GM18951 (cell line): ENCODE results near the gene GSG1L2.

Experiments used
- POLR2A ChIP-seq: IDR thresholded peaks from 4 replicates; pipeline ENCODE4 v1.6.1; 2011; ENCODE audit warnings: mild to moderate bottlenecking; ENCODE audit not compliant: insufficient read length, insufficient read depth; ENCODE audit errors: extremely low read depth
- in situ Hi-C: fragments of 300-500 bp; cut with MboI; formaldehyde crosslinking; loops from one replicate; pipeline ENCODE4 v1.12.0; 2022; ENCODE audit warnings: low sequenced_read_pairs, mixed read lengths, inconsistent platforms; ENCODE audit not compliant: unreplicated experiment

Gene GSG1L2

DNA sequence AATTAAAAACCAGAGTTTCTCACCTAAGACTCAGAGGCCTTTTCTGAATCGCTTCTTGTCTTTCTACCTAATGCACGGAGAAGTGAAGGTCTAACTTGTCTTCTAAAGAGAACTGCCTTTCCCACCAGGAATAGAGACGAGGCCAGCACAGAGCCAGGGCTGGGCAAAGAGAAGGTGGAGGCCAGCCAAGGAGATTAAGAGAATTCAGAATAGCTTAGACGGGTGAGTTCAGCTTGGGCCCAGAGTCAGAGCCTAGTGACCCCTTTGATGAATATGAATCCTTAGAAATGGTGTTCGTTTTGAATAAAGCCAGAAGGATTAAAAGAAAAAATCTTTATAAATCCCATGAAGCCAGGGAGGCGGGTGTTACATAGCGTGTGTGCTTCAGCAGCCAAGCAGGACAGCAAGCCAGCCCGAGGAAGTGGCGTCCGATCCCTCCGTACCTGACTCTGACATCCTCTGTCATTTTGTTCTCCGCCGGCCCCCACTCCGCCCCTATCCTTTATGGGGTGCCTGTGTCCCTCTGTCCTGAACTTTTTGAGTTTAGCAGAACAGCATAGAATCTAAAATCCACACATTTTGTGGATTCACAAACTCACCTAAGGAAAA is 7.4 kb downstream of the GSG1L2 start:
- TF ChIP-seq POLR2A, result no peak
- in situ Hi-C loops, result no loop called here

DNA sequence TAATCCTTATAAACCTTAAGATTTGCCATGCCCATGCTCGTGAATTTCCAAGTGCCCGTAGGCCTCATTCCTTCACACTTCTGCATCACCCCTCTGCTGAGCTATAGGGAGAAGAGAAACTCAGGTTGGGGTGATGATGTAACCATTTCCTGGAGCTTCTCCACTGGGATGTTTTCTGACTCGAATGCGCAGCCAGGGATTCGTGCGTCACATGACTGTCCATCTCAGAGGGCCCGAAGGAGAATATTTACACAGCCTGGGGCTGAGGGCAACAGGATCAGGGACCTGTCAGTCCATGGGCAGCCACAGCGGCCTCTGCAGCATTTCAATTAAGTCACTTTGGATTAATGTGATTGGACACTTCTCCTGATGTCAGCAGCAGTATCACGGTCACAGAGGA is 8.7 kb downstream of the GSG1L2 start:
- no peak for TF ChIP-seq POLR2A
- in situ Hi-C loops, result no loop called here

DNA sequence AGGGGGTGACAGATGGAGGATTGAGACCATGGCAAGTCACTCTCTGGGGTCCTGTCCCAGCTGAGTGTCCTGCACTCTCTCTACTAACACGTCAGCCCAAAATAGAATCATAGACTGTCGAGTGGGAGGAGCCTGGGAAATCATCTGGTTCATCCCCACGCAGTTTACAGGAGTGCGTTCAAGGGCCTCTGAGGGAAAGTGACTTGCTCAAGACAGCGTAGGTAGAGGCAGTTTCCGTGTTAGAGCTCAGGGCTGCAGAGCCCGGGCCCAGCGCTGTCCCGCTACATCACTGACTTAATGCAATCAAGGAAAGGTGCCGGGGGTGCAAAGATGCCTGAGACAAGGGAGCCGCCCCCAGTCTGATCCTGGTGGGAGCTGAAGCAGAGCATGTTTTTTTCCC is 10.3 kb downstream of the GSG1L2 start:
- in situ Hi-C loops, result no loop called here
- no peak for TF ChIP-seq POLR2A

DNA sequence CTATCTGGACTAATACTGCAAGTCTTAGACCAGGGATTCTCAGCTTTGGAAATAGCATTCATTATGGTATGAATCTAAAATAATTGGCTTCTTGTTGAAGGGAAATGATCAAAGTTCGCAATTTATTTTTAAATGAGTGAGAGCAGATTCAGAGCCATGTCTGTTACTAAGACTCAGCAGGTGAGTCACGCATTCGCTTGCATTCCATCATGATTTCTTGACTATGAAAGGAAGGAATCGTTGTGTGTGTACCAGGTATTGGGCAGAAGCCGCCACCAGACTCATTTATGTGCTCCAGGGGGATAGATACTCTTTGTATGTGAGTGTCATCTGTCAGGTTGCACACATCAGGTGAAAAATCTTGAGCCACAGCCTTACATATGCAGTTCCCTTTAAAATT is 10.8 kb downstream of the GSG1L2 start:
- in situ Hi-C loops, result no loop called here

DNA sequence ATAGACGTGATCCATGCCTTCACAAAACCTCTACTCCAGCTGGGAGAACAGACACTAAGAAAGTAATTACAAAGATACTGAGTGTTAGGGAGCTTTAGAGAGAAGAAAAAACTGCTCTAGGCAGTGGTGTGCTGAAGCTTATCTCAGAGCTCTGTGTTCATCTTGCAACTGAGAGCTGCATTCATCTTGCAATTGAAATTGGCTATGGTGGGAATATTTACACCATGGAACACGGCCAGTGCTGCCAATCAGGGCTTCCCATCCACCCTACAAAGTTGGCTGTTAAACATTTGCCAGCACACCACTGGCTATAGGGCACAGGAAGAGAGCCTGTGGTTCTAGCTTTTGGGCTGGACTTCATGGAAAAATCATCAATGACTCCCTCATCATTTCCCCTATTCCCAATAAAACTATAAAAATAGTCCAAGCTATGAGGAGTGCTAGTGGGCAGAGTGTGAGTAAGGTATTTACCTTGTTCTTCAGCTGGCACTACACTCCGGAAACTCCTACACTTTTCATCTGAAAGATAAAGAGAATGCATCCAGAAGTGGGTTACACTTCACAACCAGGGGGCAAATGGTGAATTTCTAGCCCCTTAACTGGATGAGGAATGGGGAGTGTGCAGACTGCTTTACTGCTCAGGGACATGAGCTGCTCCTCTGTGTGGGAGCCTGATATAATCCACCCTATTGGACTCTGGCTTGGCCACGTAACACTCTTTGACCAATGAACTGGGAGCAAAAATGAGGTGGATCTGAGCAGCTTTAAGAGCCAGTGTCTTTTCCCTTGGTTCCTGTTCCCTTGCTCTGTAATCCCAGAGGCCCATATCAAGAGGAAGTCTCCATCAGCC is 11.6 kb downstream of the GSG1L2 start:
- in situ Hi-C loops, result no loop called here
- TF ChIP-seq POLR2A, result no peak

More for the DNA sequence above, 10.8 kb downstream of the GSG1L2 start:
- TF ChIP-seq POLR2A, result no peak

DNA sequence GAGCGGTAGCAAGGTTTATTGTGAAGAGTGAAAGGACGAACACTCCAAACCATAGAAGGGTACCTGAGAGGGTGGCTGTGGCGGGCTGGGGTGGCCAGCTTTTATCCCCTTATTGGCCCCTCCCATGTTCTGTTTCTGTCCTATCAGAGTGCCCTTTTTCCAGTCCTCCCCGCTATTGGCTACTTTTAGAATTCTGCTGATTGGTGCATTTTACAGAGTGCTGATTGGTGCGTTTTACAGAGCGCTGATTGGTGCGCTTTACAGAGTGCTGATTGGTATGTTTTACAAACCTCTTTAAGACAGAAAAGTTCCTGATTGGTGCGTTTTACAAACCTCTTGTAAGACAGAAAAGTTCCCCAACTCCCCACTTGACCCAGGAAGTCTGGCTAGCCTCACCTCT is 12.5 kb downstream of the GSG1L2 start:
- TF ChIP-seq POLR2A, result no peak
- in situ Hi-C loops, result no loop called here

DNA sequence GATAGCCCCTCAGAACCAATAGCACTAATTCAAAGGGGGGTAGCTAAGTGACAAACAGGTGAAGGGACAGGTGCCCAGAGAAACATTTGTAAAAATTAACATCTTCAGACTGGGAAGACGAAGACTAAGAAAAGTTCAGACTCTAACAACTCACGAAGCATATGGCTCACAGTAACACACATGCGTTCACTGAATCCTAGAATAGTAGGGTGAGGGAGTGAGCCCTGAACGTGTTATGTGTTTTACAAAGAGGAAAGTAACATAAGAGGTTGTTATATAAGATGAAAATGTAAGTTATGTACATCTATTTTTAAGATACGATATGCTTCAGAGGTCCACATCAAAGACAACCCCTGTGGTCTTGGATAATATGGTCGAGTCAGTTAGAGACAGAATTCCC is 15.2 kb downstream of the GSG1L2 start:
- no peak for TF ChIP-seq POLR2A
- in situ Hi-C loops, result no loop called here

DNA sequence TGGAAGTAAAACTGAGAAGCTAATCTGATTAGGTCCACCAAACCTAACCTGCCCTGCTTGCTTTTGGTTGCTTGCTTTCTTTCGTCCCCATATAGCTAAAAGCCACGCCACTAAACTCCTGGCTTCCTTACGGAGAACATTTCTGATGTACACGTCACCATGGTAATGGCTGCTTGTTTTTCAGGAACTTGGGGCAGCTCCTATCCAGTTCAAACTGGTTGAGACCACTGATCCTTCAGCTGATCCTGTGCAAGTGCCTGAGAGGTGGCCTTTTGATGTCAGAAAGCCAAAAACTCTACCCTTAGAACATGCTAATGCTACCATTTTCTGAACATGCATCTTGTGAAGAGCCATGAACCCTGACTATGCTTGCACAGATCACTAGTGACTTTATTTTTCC is 16.1 kb downstream of the GSG1L2 start:
- in situ Hi-C loops, result no loop called here
- no peak for TF ChIP-seq POLR2A

DNA sequence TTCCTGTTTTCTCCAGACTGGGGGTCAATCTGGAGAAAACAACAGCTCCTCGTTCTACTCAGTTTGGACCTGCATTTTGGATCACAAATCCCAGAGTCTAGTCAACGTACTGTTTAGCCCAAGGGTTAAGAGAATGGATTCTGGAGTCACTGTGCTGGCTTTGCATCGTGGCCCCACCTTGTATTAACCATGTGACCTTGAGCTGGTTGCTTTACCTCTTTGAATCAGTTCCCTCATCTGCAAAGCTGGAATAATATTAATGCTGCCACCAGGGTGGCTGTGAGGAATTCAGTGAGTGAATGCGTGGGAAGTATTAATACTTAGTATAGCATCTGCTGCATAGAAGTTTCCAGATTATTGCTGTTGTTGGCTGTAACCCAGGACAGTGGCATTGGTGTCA is 19.2 kb downstream of the GSG1L2 start:
- in situ Hi-C loops, result no loop called here
- no peak for TF ChIP-seq POLR2A

DNA sequence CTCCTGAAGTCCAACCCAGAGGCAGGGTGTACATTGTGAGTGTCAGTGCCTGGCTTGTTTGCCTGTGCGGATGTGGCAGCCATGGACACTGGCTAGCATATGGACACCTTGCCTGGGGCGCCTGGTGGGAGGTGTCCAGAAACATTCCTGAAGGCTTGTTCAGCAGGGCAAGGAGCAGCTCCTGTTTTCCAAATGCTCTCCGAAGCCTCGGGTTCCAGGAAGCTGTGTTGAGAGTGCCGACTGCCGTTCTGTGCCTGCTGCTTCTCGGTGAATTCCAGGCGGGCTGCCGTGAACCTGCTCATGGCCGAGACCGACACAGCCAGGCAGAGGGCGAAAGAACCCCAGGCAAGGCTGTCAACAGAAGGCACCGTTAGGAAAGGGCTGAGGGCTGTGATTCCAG is 19.6 kb downstream of the GSG1L2 start:
- no peak for TF ChIP-seq POLR2A
- in situ Hi-C loops, result no loop called here

DNA sequence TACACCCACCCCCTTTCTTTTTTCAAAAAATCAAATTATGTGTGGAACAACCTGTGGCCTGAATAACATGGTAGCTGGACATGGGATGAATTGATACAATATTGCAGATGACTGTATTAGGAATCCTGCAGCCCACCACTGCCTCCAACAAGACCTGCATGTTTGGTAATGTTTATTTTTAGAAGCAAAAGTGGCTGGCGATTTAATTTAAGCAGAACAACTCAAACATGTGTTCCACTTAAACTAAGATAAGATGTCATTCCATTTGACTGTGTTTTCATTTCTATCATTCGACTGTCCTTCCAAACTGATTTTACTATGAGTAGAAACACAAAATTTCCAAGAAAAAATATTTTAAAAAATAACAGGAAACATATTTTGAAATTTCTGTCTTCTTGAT is 20.4 kb downstream of the GSG1L2 start:
- TF ChIP-seq POLR2A, result no peak
- in situ Hi-C loops, result no loop called here

DNA sequence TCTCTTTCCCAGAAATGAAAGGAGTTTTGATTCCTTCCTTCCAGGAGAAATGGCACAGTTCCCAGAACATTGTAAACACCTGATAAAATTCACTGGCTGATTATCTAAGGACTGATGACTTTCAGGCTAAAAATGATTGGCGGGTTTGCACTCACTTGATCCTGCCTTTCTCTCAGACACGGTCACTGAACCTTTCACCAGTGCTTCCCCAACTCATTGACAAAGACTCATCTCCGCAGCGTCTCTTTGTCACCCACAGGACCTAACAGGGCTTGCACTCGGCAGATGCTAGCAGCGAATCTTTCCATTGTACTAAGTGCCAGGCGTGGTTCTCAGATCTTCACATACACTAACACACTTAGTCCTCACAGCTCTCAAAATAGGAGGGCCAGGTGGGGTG is 23.2 kb downstream of the GSG1L2 start:
- no peak for TF ChIP-seq POLR2A
- in situ Hi-C loops, result no loop called here

DNA sequence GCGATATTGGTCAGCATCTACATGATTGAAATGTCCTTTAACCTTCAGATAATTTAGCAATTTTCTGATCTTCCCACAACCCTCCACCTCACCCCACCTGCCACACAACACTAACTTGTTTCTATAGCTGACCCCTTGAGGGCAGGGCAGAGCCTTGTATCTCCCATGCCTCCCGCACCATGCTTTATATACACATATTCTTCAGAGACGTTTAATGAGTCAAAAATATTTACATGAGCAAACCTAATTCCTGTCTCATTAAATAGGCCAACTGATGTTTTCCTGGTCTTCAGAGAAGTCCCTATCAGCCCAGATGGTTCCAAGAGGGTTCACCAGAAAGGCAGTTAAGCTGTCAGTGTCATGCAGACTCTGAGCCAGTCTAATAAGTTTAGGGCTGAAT is 23.9 kb downstream of the GSG1L2 start:
- TF ChIP-seq POLR2A, result no peak
- in situ Hi-C loops, result no loop called here

DNA sequence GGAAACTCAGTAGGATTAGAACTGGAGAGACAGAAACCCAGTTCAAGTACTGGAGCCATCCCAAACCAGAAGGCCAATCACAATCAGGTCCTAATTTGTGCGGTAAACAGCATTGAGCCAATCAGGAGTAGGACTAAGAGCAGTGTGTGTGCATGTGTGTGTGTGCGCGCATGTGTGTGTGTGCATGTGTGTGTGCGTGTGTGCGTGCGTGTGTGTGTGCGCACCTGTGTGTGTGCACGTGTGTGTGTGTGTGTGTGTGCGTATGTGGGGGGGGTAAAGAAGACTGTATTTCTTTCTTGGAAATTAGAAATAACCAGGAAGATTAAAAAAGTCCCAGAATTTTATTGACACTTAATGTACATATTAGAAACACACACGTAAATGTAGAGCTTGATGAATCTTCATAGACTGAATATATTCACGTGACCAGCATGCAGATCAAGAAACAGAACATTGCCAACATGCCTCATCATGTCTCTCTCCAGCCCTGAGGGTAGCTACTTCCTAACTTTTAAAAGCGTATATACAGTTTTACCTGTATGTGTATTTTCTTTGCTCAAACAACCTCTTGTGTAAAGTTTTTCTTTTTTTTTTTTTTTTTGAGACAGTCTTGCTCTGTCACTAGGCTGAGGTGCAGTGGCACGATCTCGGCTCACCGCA is 29.6 kb downstream of the GSG1L2 start:
- in situ Hi-C loops, result no loop called here
- TF ChIP-seq POLR2A, result no peak
